Measurements from ENCODE around the gene LCE3E.

- TF ChIP-seq POLR2A (IDR thresholded peaks at IDR 0.05; ENCODE audit: low read depth, low read length) (no peak), POLR2AphosphoS5 (IDR thresholded peaks at IDR 0.05; ENCODE audit: low read depth, low read length) (no peak), TAF1 (IDR thresholded peaks at IDR 0.05; ENCODE audit: borderline replicate concordance, low read depth, low read length) (no peak)
Measured at GRCh38 chr1:152525080-152525641, 41.4 kb downstream of the LCE3E start.

All from GM12892 (cell line).